Parietal lobe (tissue), 1 donor: Measurements from ENCODE around the gene LRRC28. TPM values are rescaled to one million over a fixed set of nuclear protein-coding genes. Genes with fewer than 3 reads are reported as not detected.

Source experiments
- total RNA-seq: library from RNA; depleted of rRNA; stranded (reverse); fragments of >200 nt; gene quantifications from one replicate; pipeline ENCODE4 v1.2.3, GENCODE V29; 2014

Gene LRRC28
- total RNA-seq = 66.0 TPM

GRCh38 chr15:99250857-99251841, at the start of gene LRRC28:
TSS of gene LRRC28 (plus strand) at chr15:99251481. CDS start at chr15:99255958, 4,477 bp downstream.

GRCh38 chr15:99249270-99249841, 1.9 kb upstream of the LRRC28 start, which contains the start of gene TTC23:
TSS of gene TTC23 (minus strand) at chr15:99249581. CDS start at chr15:99228712, 20,869 bp downstream.

Other genes starting within 250 kb of the LRRC28 start
- not detected for gene PGPEP1L, start 243.7 kb upstream of the LRRC28 start, total RNA-seq
- 6.3 TPM for gene SYNM, start 146.4 kb upstream of the LRRC28 start, total RNA-seq
- 10.0 TPM for gene TTC23, start 1.9 kb upstream of the LRRC28 start, total RNA-seq